Central memory CD8-positive, alpha-beta T cell (primary cell): ENCODE measurements around the gene RNF223.
A peak's percentile ranks its signal among the peaks of the same experiment; 100 is the strongest.
"Not testable (repeated sequence)": the region's sequence is repeated elsewhere in the genome, so short reads cannot be mapped to it uniquely, and the experiment has no call there.

Experiments
- ATAC-seq: fragments of 150-1000 bp; cut with Tn5 transposase; replicated peaks from 2 replicates; pipeline ENCODE4 v1.10.0; 2022; ENCODE audit warnings: mild to moderate bottlenecking, moderate FRiP score, moderate number of reproducible peaks; ENCODE audit not compliant: poor library complexity, severe bottlenecking; ENCODE audit errors: extremely low read depth
- DNase-seq, 2 donors: peaks; one replicate each; pipeline ENCODE4 v3.0.0; 2021; ENCODE audit warnings: low spot score in 2 of 2
- H3K27ac Mint-ChIP-seq: one replicate; pipeline ENCODE4 v1.8.0; 2022; ENCODE audit warnings: low read depth, mild to moderate bottlenecking, moderate library complexity, mixed read lengths
- H3K27me3 Mint-ChIP-seq: one replicate; pipeline ENCODE4 v1.8.0; 2022; ENCODE audit warnings: mixed read lengths
- H3K36me3 Mint-ChIP-seq: one replicate; pipeline ENCODE4 v1.8.0; 2022; ENCODE audit warnings: mild to moderate bottlenecking, moderate library complexity, mixed read lengths; ENCODE audit not compliant: insufficient read depth
- H3K4me1 Mint-ChIP-seq: one replicate; pipeline ENCODE4 v1.8.0; 2022; ENCODE audit warnings: mixed read lengths
- H3K4me3 Mint-ChIP-seq: one replicate; pipeline ENCODE4 v1.8.0; 2022; ENCODE audit warnings: mild to moderate bottlenecking, moderate library complexity, mixed read lengths
- H3K9me3 Mint-ChIP-seq: one replicate; pipeline ENCODE4 v1.8.0; 2022; ENCODE audit warnings: mixed read lengths

The RNF223 gene

DNA sequence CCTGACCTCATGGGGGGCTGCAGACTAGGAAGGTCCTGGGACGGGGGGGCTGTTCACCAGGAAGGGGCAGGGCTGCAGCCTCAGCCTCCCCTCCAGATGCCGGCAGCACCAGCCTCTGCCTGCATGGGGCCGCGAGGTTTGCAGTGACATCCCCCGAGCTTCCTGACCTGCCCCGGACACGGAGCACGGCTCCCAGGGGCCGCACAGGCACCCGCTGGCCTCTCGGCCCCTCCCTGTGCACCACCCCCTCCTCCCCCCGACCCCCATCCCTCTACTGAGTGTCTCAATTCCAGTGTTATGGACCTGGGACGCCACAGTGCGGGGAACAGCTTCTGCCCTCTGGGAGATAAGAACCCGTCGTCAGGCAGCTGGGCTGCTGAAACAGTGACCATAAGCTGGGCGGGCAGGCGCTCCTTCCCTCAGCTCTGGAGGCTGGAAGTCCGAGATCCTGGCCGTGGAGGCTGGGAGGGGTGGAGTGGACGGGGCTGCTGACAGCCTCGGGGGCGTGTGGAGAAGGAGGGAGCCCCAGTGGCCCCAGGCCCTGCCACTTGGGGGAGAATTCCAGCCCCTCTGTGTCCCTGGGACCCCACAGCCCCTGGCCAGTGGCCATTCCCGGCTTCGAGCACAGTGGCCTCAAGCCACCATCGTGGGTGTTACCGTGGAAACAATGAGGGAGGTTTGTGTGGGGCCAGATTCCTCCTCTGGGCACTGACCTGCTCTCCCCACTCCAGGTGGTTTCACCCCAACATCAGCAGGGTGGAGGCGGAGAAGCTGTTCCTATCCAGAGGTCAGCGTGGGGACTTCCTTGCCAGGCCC, 11.6 kb downstream of the RNF223 start:
- Mint-ChIP-seq H3K27me3 (peaks cover 31% of the 10 kb centered on the region), H3K9me3 (no peaks in the 10 kb centered on the region), H3K27ac (no peak overlapping the region), H3K36me3 (peaks cover 5% of the 10 kb centered on the region), H3K4me1 (no peaks in the 10 kb centered on the region), H3K4me3 (no peak overlapping the region)
- ATAC-seq (no peak), DNase-seq (no peak)

DNA sequence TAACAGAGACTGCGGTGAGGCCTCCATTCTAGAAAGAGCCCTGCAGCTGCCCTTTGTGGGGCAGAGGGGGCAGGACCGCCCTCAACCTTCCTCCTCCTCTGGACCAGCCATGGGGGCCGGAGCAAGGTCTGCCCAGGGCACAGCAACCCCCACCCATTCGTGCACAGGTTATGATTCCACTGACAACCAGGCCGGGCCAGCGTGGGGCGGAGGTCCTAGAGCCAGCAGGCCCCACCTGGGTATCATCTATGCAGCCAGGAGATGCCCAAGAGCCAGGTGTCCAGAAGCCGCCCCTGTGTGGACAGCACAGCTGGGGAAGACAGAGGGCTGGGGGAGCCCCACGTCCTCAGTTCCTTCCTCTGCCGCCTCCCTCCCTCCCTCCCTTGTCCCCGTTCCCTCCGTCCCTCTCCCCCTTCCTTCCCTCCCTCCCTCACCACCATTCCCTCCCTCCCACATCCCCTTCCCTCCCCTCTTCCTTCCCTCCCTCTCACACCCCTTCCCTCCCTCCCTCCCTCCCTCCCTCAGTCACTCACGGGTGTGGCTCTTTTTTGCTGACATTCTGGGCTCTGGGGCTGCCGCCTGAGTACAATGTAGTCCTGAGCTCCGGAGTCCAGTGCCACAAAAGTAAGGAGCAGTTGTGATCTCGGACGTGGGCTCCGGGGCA, 12.3 kb downstream of the RNF223 start:
- no peak overlapping the region for H3K27ac Mint-ChIP-seq
- no peak for DNase-seq
- no peak overlapping the region for H3K4me3 Mint-ChIP-seq
- ATAC-seq = no peak
- H3K36me3 Mint-ChIP-seq = peaks cover 3% of the 10 kb centered on the region
- no peaks in the 10 kb centered on the region for H3K4me1 Mint-ChIP-seq
- peaks cover 31% of the 10 kb centered on the region for H3K27me3 Mint-ChIP-seq
- no peaks in the 10 kb centered on the region for H3K9me3 Mint-ChIP-seq

DNA sequence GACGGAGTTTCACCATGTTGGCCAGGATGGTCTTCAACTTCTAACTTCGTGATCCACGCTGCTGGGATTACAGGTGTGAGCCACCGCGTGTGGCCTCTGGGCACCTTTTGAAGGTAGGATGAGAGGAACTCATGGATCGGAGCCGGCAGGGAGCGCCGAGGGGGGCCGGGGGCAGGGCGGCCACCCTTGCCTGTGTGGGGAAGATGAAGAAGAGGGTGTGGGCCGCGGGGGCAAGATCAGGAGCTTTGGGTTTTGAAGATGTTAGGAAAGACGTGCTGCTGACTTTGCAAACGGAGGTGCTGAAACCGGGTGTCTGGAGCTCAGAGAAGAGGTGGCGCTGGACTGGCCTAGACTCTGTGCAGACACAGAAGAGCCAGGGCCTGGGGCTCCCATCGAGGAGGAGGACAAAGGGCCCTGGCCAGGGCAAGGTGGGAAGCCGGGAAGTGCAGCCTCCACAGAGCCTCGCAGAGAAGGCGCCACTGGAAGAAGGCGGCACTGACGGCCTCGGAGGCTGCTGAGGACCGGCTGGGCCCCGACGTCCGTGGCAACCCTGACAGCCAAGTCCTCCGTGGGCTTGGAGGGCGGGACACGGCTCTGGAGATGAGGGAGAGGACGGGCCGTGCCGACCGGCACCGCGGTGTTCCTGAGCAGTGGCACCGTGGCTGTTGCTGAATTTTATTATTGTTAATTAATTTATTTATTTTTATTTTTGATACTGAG, 13.7 kb downstream of the RNF223 start:
- ATAC-seq = no peak
- H3K27ac Mint-ChIP-seq = no peak overlapping the region

DNA sequence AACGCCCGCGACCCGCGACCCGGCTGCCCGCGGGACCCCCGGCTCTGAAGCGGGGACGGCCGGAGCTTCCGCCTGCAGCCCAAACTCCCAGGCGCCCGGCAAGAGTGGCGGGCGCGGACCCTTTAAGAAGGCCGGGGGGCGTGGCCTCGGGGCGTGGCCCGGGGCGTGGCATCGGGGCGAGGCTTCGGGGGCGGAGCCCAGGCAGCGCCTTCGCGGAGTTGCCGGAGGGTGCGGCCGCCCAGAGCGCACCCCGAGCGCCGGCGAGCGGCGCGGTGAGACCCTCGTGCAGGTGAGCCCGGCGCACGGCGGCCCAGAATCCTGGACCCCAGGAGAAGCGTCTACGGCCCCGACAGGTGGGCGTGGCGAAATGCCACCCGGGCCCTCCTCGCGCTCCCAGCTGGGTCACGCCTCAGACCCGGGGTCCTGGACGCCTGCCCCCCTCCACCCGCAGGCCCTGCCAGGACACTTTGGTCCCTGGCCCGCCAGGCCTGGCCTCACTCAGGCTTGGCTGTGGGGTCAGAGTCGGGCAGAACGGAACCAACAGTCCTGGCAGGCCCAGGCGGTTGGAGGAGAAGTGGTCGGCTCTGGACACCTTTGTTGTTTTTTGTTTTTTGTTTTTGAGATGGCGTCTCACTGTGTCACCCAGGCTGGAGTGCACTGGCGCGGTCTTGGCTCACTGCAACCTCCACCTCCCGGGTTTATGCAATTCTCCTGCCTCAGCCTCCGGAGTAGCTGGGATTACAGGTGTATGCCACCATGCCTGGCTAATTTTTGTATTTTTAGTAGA, 14.4 kb downstream of the RNF223 start:
- H3K27ac Mint-ChIP-seq = no peak overlapping the region
- peak overlapping the region; percentile 74 for H3K4me3 Mint-ChIP-seq
- peaks cover 6% of the 10 kb centered on the region for H3K36me3 Mint-ChIP-seq
- peaks cover 31% of the 10 kb centered on the region for H3K27me3 Mint-ChIP-seq
- DNase-seq (peak; percentile 81 to 88), ATAC-seq (peak; percentile 62)
- no peaks in the 10 kb centered on the region for H3K4me1 Mint-ChIP-seq
- H3K9me3 Mint-ChIP-seq = no peaks in the 10 kb centered on the region

More for the DNA sequence above, 13.7 kb downstream of the RNF223 start:
- Mint-ChIP-seq H3K27me3 (peaks cover 31% of the 10 kb centered on the region), H3K9me3 (no peaks in the 10 kb centered on the region), H3K36me3 (peaks cover 6% of the 10 kb centered on the region), H3K4me1 (no peaks in the 10 kb centered on the region), H3K4me3 (peak overlapping the region; percentile 38)
- no peak for DNase-seq

DNA sequence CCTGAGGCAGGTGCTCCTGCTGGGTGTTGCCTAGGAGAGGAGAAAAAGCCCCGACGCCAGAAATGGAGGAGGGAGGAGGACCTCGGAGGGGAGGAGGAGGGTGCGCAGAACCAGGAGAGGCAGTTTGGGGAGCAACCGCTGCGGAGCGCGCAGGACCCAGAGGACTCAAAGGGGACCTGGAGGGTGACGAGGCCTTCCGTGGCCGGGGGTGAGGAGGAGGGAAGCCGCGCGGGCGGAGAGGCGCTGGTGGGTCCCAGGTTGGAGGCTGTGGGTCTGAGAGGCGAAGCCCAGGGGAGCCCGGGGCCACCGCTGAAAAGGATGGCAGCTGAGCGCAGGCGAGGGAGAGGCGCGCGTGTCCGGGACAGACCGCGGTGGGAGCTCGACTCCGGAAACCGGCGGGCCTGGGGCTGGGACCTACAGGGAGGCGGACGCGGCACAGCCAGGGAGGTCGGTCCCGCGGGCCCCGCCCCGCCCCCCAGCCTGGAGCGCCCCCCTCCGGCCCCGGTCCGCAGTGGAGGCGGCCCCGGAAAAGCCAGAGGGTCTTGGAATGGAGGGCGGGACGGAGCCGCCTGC, 15.1 kb downstream of the RNF223 start:
- Mint-ChIP-seq H3K9me3 (no peaks in the 10 kb centered on the region), H3K27me3 (peaks cover 31% of the 10 kb centered on the region), H3K4me1 (no peaks in the 10 kb centered on the region), H3K4me3 (peak overlapping the region; percentile 74), H3K27ac (no peak overlapping the region), H3K36me3 (peaks cover 6% of the 10 kb centered on the region)
- no peak for DNase-seq
- no peak for ATAC-seq

DNA sequence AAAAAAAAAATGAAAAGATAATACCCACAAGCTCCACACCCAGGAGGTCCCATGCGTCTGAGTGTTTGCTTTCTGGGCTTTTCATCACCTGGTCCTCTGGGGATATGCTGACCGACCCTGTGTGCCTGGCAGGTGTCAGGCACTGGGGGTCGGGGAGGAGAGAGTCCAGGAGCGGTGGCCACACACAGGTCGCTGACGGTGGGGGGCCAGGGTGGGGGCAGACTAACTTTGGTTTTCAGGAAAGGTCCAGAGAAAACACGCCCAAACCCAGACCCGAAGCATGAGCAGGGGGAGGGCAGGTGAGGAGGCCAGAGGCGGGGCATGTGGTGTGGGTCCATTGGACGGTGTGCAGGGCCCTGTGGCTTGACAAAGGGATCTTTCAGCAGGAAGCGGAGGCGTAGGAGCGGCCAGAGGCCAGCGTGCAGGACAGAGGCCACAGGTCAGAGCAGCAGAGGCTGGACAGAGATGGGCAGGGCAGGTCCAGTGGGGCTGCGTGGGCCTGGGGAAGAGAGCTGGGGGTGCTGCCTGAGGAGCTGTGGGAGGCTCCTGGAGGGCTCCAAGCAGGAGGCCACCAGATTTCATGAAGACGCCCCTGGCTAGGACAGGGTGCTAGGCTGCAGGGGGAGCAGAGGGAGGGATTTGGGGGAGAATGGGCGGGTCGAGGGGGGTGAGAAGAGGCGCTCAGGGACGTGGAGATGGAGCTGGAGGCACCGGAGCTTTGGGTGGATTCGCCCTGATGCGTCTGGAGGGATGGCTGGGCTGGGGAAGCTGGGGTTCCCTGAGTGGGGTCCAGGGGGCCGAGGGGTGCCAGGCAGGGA, 15.8 kb downstream of the RNF223 start:
- no peak for ATAC-seq
- Mint-ChIP-seq H3K36me3 (peaks cover 4% of the 10 kb centered on the region), H3K4me3 (peak overlapping the region; percentile 74), H3K27me3 (peaks cover 31% of the 10 kb centered on the region), H3K4me1 (no peaks in the 10 kb centered on the region), H3K9me3 (no peaks in the 10 kb centered on the region), H3K27ac (no peak overlapping the region)
- no peak for DNase-seq

DNA sequence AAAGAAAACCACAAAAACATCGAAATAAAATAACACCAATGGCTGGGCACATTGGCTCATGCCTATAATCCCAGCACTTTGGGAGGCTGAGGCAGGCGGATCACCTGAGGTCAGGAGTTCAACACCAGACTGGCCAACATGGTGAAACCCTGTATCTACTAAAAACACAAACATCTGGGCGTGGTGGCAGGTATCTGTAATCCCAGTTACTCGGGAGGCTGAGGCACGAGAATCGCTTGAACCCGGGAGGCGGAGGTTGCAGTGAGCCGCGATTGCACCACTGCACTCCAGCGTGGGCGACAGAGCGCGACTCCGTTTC, 16.4 kb downstream of the RNF223 start:
- Mint-ChIP-seq H3K27me3 (peaks cover 31% of the 10 kb centered on the region), H3K4me3 (peak overlapping the region; percentile 74)
- not testable (repeated sequence) for H3K27ac Mint-ChIP-seq, ATAC-seq, H3K36me3 Mint-ChIP-seq, H3K9me3 Mint-ChIP-seq, H3K4me1 Mint-ChIP-seq, DNase-seq

DNA sequence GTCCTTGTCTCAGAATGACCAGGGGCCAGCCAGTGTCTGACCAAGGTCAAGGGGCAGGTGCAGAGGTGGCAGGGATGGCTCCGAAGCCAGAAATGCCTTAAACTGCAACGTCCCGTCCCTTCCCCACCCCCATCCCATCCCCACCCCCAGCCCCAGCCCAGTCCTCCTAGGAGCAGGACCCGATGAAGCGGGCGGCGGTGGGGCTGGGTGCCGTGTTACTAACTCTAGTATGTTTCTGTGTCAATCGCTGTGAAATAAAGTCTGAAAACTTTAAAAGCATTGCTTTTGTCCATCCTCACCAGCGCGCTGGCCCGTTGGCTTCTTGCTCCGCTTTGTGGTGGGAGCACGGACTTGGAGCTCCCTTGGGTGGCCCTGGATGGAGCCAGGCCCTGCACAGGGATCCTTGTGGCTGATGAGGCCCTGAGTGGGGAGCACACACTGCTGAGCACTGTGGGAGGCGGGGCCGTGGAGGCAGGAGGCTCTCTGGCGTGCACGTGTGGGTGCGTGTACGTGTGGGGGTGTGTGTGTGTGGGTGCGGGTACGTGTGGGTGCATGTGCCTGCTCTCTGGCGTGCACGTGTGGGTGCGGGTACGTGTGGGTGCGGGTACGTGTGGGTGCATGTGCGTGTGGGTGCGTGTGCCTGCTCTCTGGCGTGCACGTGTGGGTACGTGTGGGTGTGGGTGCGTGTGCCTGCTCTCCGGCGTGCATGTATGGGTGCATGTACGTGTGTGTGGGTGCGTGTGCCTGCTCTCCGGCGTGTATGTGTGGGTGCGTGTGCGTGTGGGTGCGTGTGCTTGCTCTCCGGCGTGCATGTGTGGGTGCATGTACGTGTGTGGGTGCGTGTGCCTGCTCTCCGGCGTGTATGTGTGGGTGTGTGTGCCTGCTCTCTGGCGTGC, 18.0 kb downstream of the RNF223 start:
- Mint-ChIP-seq H3K27ac (no peak overlapping the region), H3K27me3 (peaks cover 26% of the 10 kb centered on the region), H3K9me3 (no peaks in the 10 kb centered on the region), H3K4me1 (no peaks in the 10 kb centered on the region), H3K4me3 (no peak overlapping the region), H3K36me3 (peaks cover 4% of the 10 kb centered on the region)
- no peak for ATAC-seq
- DNase-seq = no peak

DNA sequence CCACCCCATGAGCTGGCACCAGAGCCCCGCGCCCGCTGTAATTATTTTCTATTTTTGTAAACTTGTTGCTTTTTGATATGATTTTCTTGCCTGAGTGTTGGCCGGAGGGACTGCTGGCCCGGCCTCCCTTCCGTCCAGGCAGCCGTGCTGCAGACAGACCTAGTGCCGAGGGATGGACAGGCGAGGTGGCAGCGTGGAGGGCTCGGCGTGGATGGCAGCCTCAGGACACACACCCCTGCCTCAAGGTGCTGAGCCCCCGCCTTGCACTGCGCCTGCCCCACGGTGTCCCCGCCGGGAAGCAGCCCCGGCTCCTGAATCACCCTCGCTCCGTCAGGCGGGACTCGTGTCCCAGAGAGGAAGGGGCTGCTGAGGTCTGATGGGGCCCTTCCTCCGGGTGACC, 19.1 kb downstream of the RNF223 start:
- no peak overlapping the region for H3K27ac Mint-ChIP-seq
- peaks cover 15% of the 10 kb centered on the region for H3K27me3 Mint-ChIP-seq
- no peak overlapping the region for H3K4me3 Mint-ChIP-seq
- H3K4me1 Mint-ChIP-seq = no peaks in the 10 kb centered on the region
- DNase-seq (no peak), ATAC-seq (no peak)
- peaks cover 4% of the 10 kb centered on the region for H3K36me3 Mint-ChIP-seq
- H3K9me3 Mint-ChIP-seq = no peaks in the 10 kb centered on the region

DNA sequence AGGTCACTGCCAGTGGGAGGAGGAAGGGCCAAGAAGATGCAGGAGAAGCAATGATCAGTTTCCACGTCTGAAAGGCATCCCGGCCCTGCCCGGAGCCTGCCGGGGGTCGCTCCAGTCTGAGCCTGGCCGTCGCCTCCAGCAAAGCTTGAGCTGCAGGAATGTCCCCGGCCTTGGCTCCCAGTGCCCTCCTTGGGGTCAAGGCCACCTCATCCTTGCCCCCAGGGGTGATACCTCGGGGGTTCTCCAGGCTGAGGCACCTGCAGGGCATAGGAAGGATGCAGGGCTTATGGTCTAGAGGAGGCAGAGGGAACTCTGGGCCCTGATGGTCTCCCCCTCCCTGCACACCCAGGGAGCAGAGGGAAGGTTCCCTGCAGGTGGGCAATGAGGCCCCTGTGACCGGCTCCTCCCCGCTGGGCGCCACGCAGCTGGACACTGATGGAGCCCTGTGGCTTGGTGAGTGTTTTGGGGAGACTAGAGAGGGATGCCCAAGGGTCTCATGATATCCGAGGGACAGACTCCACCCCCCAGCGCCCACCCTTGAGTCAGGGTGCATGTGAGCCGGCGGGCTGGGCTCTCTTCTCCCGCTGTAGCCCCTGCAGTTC, 19.9 kb downstream of the RNF223 start:
- no peak overlapping the region for H3K4me3 Mint-ChIP-seq
- no peak for ATAC-seq
- H3K4me1 Mint-ChIP-seq = no peaks in the 10 kb centered on the region
- peaks cover 4% of the 10 kb centered on the region for H3K36me3 Mint-ChIP-seq
- H3K27ac Mint-ChIP-seq = no peak overlapping the region
- peaks cover 14% of the 10 kb centered on the region for H3K27me3 Mint-ChIP-seq
- H3K9me3 Mint-ChIP-seq = no peaks in the 10 kb centered on the region
- DNase-seq = no peak
